NK-92 (cell line): ENCODE measurements around the gene LRRC34.

Experiments used
- DNase-seq: peaks from one replicate; lab custom pipeline; 2025; ENCODE audit not compliant: unreplicated experiment; lab: John Stamatoyannopoulos, UW

The LRRC34 gene

GRCh38 chr3:169769287-169770181, 43.2 kb downstream of the LRRC34 start, which contains the start of gene ACTRT3:
TSS of gene ACTRT3 (minus strand) at chr3:169769561. CDS start at chr3:169769520, 41 bp downstream.
- no peak for DNase-seq

- DNase-seq = peak; percentile 69
These were observed 47.7 kb downstream of the LRRC34 start, which contains the start of gene TERC for GRCh38 chr3:169764882-169765612. TSS of gene TERC (minus strand) at chr3:169765060.

GRCh38 chr3:169764312-169764881, 48.3 kb downstream of the LRRC34 start:
- no peak for DNase-seq

GRCh38 chr3:169760479-169760878, 52.2 kb downstream of the LRRC34 start:
- no peak for DNase-seq

GRCh38 chr3:169759256-169759655, 53.4 kb downstream of the LRRC34 start:
- no peak for DNase-seq

- no peak for DNase-seq
These were observed 54.2 kb downstream of the LRRC34 start for GRCh38 chr3:169758359-169758994.

GRCh38 chr3:169755488-169755887, 57.2 kb downstream of the LRRC34 start:
- no peak for DNase-seq

- DNase-seq = no peak
These were observed 58.0 kb downstream of the LRRC34 start for GRCh38 chr3:169754711-169755110.

- no peak for DNase-seq
These were observed 60.8 kb downstream of the LRRC34 start for GRCh38 chr3:169751875-169752274.

- DNase-seq = no peak
These were observed 62.0 kb downstream of the LRRC34 start for GRCh38 chr3:169750665-169751064.

GRCh38 chr3:169748670-169749069, 64.0 kb downstream of the LRRC34 start:
- no peak for DNase-seq

GRCh38 chr3:169746924-169747323, 65.8 kb downstream of the LRRC34 start:
- no peak for DNase-seq

- DNase-seq = no peak
These were observed 68.2 kb downstream of the LRRC34 start for GRCh38 chr3:169744366-169745054.
